ENCODE measurements around the gene UBE2C.

- TF ChIP-seq EZH2 (optimal IDR thresholded peaks at IDR 0.05; ENCODE audit: low read depth, low read length) (no peak), EZH2phosphoT487 (IDR thresholded peaks at IDR 0.05; ENCODE audit: low read length) (no peak)
- TF ChIP-seq, protein P1, sequence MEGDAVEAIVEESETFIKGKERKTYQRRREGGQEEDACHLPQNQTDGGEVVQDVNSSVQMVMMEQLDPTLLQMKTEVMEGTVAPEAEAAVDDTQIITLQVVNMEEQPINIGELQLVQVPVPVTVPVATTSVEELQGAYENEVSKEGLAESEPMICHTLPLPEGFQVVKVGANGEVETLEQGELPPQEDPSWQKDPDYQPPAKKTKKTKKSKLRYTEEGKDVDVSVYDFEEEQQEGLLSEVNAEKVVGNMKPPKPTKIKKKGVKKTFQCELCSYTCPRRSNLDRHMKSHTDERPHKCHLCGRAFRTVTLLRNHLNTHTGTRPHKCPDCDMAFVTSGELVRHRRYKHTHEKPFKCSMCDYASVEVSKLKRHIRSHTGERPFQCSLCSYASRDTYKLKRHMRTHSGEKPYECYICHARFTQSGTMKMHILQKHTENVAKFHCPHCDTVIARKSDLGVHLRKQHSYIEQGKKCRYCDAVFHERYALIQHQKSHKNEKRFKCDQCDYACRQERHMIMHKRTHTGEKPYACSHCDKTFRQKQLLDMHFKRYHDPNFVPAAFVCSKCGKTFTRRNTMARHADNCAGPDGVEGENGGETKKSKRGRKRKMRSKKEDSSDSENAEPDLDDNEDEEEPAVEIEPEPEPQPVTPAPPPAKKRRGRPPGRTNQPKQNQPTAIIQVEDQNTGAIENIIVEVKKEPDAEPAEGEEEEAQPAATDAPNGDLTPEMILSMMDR (IDR thresholded peaks at IDR 0.05; ENCODE audit: low read length), result no peak
Measured at GRCh38 chr20:45827712-45828111, 15.3 kb downstream of the UBE2C start.

Measured in MM.1S (cell line).